Loucy (cell line): ENCODE data around the gene FGF11.

Source experiments
- H2AFZ ChIP-seq: fragments of 200-600 bp; sonication (generic); 2 replicates; pipeline ENCODE4 v1.6.0; 2016; ENCODE audit warnings: antibody characterized with exemption, mild to moderate bottlenecking, low read length, moderate library complexity
- H3F3A ChIP-seq: fragments of 200-600 bp; 2 replicates; pipeline ENCODE4 v1.6.0; 2016; ENCODE audit warnings: antibody characterized with exemption, low read depth, mild to moderate bottlenecking
- H3K27me3 ChIP-seq: fragments of 200-600 bp; sonication (generic); 2 replicates; pipeline ENCODE4 v1.6.1; 2014; ENCODE audit warnings: low read length, mild to moderate bottlenecking; ENCODE audit not compliant: insufficient read depth, poor library complexity, severe bottlenecking
- H3K36me3 ChIP-seq: fragments of 200-600 bp; sonication (generic); 2 replicates; pipeline ENCODE4 v1.6.1; 2016; ENCODE audit warnings: low read length; ENCODE audit not compliant: insufficient read depth
- H3K4me1 ChIP-seq: fragments of 200-600 bp; sonication (generic); 2 replicates; pipeline ENCODE4 v1.5.1; 2014; ENCODE audit warnings: low read length, mild to moderate bottlenecking; ENCODE audit not compliant: insufficient read depth, poor library complexity, severe bottlenecking
- H3K4me2 ChIP-seq: fragments of 200-600 bp; sonication (generic); 2 replicates; pipeline ENCODE4 v1.6.0; 2014; ENCODE audit warnings: antibody characterized with exemption, low read length, low read depth, mild to moderate bottlenecking; ENCODE audit not compliant: poor library complexity, severe bottlenecking
- H3K4me3 ChIP-seq: fragments of 200-600 bp; sonication (generic); 2 replicates; pipeline ENCODE4 v1.5.1; 2014; ENCODE audit warnings: low read length, mild to moderate bottlenecking, mixed read lengths; ENCODE audit not compliant: poor library complexity, severe bottlenecking
- H3K79me2 ChIP-seq: fragments of 200-600 bp; sonication (generic); 2 replicates; pipeline ENCODE4 v1.6.1; 2014; ENCODE audit warnings: low read length; ENCODE audit not compliant: insufficient read depth
- H3K9ac ChIP-seq: fragments of 200-600 bp; sonication (generic); 2 replicates; pipeline ENCODE4 v1.6.0; 2014; ENCODE audit warnings: mild to moderate bottlenecking, low read depth, low read length, moderate library complexity; ENCODE audit not compliant: poor library complexity, severe bottlenecking
- H3K9me2 ChIP-seq: fragments of 200-600 bp; sonication (generic); replicated peaks from 2 replicates; pipeline ENCODE4 v1.6.1; 2016; ENCODE audit warnings: low read depth, low read length, mixed read lengths
- H3K9me3 ChIP-seq: fragments of 200-600 bp; sonication (generic); 2 replicates; pipeline ENCODE4 v1.6.1; 2014; ENCODE audit warnings: mild to moderate bottlenecking, antibody characterized with exemption, low read length, low read depth; ENCODE audit not compliant: insufficient read depth
- H4K20me1 ChIP-seq: fragments of 200-600 bp; sonication (generic); 2 replicates; pipeline ENCODE4 v1.6.0; 2014; ENCODE audit warnings: antibody characterized with exemption, low read length, mild to moderate bottlenecking; ENCODE audit not compliant: insufficient read depth, poor library complexity, severe bottlenecking
- CTCF ChIP-seq: fragments of 200-600 bp; sonication (generic); conservative IDR thresholded peaks from 2 replicates; pipeline ENCODE4 v1.5.1; 2014; ENCODE audit warnings: mild to moderate bottlenecking, antibody characterized with exemption, low read length
- EZH2phosphoT487 ChIP-seq: fragments of 200-600 bp; IDR thresholded peaks from 2 replicates; pipeline ENCODE4 v1.6.1; 2018; ENCODE audit warnings: antibody characterized with exemption, mild to moderate bottlenecking, moderate library complexity, borderline replicate concordance

The FGF11 gene

GRCh38 chr17:7392696-7393612 lies 46.4 kb upstream of the FGF11 start:
- Histone ChIP-seq H3F3A (no peaks in the 10 kb centered on the region), H3K9me3 (no peaks in the 10 kb centered on the region), H4K20me1 (no peaks in the 10 kb centered on the region), H3K4me2 (peak overlapping the region; percentile 90), H3K9ac (no peak overlapping the region), H3K4me1 (peaks cover 14% of the 10 kb centered on the region), H3K27me3 (no peaks in the 10 kb centered on the region), H2AFZ (no peak overlapping the region), H3K79me2 (no peaks in the 10 kb centered on the region), H3K4me3 (peak overlapping the region; percentile 74), H3K9me2 (no peaks in the 10 kb centered on the region), H3K36me3 (no peaks in the 10 kb centered on the region)
- TF ChIP-seq EZH2phosphoT487 (no peak), CTCF (no peak)

- Histone ChIP-seq H3K27me3 (no peaks in the 10 kb centered on the region), H3K4me2 (peak overlapping the region; percentile 90), H3F3A (no peaks in the 10 kb centered on the region), H3K4me3 (peak overlapping the region; percentile 74), H3K79me2 (no peaks in the 10 kb centered on the region), H3K9me2 (no peaks in the 10 kb centered on the region), H3K36me3 (no peaks in the 10 kb centered on the region), H4K20me1 (no peaks in the 10 kb centered on the region), H3K4me1 (peaks cover 14% of the 10 kb centered on the region), H3K9ac (peak overlapping the region; percentile 71), H2AFZ (peak overlapping the region; percentile 74), H3K9me3 (no peaks in the 10 kb centered on the region)
- TF ChIP-seq EZH2phosphoT487, result no peak
- TF ChIP-seq CTCF, result peak; percentile 33
These were observed 45.5 kb upstream of the FGF11 start for GRCh38 chr17:7393613-7394451.

GRCh38 chr17:7394452-7395191 lies 44.7 kb upstream of the FGF11 start, which contains the start of gene PLSCR3:
TSS of gene PLSCR3 (minus strand) at chr17:7394525. CDS start at chr17:7394110, 415 bp downstream.
- Histone ChIP-seq H3K4me3 (peak within 1 kb of the TSS; percentile 74), H3K4me2 (peak within 1 kb of the TSS; percentile 90), H3K36me3 (no peaks in the 10 kb centered on the region), H2AFZ (peak within 1 kb of the TSS; percentile 74), H3F3A (no peaks in the 10 kb centered on the region), H3K9me2 (no peaks in the 10 kb centered on the region), H3K9me3 (no peaks in the 10 kb centered on the region), H4K20me1 (no peaks in the 10 kb centered on the region), H3K4me1 (peaks cover 14% of the 10 kb centered on the region), H3K27me3 (no peaks in the 10 kb centered on the region), H3K9ac (peak within 1 kb of the TSS; percentile 71), H3K79me2 (no peaks in the 10 kb centered on the region)
- TF ChIP-seq CTCF (peak; percentile 48), EZH2phosphoT487 (no peak)
